ENCODE measurements around the gene GLYR1. TPM values are rescaled to one million over a fixed set of nuclear protein-coding genes. Genes with fewer than 3 reads are reported as not detected.

GLYR1 gene
- total and polyA plus RNA-seq, 2 experiments from 2014 or later, result 46.5 to 56.9 TPM

- Histone ChIP-seq H2AFZ (no peak overlapping the region), H3K9me3 (ENCODE audit: low read depth) (no peaks in the 10 kb centered on the region), H3K9me2 (replicated peaks; ENCODE audit: insufficient read depth) (no peaks in the 10 kb centered on the region), H3K4me2 (no peak overlapping the region), H3K79me2 (no peaks in the 10 kb centered on the region), H3K4me3 (no peak overlapping the region), H3K27me3 (no peaks in the 10 kb centered on the region), H4K20me1 (ENCODE audit: insufficient read depth, poor library complexity, severe bottlenecking) (no peaks in the 10 kb centered on the region), H3K27ac (no peak overlapping the region), H3K4me1 (ENCODE audit: insufficient read depth) (no peaks in the 10 kb centered on the region), H3K36me3 (replicated peaks; ENCODE audit: insufficient read depth, low read depth) (peaks cover 3% of the 10 kb centered on the region)
- no peak for DNase-seq (ENCODE audit: low spot score)
- TF ChIP-seq, protein P1, sequence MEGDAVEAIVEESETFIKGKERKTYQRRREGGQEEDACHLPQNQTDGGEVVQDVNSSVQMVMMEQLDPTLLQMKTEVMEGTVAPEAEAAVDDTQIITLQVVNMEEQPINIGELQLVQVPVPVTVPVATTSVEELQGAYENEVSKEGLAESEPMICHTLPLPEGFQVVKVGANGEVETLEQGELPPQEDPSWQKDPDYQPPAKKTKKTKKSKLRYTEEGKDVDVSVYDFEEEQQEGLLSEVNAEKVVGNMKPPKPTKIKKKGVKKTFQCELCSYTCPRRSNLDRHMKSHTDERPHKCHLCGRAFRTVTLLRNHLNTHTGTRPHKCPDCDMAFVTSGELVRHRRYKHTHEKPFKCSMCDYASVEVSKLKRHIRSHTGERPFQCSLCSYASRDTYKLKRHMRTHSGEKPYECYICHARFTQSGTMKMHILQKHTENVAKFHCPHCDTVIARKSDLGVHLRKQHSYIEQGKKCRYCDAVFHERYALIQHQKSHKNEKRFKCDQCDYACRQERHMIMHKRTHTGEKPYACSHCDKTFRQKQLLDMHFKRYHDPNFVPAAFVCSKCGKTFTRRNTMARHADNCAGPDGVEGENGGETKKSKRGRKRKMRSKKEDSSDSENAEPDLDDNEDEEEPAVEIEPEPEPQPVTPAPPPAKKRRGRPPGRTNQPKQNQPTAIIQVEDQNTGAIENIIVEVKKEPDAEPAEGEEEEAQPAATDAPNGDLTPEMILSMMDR (IDR thresholded peaks at IDR 0.05; ENCODE audit: poor library complexity), result no peak
- TF ChIP-seq EZH2 (IDR thresholded peaks at IDR 0.05; ENCODE audit: borderline replicate concordance), result no peak
- TF ChIP-seq EZH2phosphoT487 (IDR thresholded peaks at IDR 0.05; ENCODE audit: low read depth, severe bottlenecking, unreplicated experiment), result no peak
- WGBS (ENCODE audit: low lambda C conversion rate, missing lambda C conversion rate), result 94% methylated on average over 8 of the region's 8 CpGs
Observed at GRCh38 chr16:4825196-4825595, 21.9 kb downstream of the GLYR1 start.

- no peak for DNase-seq (ENCODE audit: low spot score)
- H3K79me2 ChIP-seq, result no peaks in the 10 kb centered on the region
- H3K36me3 ChIP-seq (replicated peaks; ENCODE audit: insufficient read depth, low read depth), result no peaks in the 10 kb centered on the region
- H4K20me1 ChIP-seq (ENCODE audit: insufficient read depth, poor library complexity, severe bottlenecking), result no peaks in the 10 kb centered on the region
- H3K9me2 ChIP-seq (replicated peaks; ENCODE audit: insufficient read depth), result no peaks in the 10 kb centered on the region
- no peaks in the 10 kb centered on the region for H3K27me3 ChIP-seq
- no peak overlapping the region for H2AFZ ChIP-seq
- WGBS (ENCODE audit: low lambda C conversion rate, missing lambda C conversion rate), result 97% methylated on average over 6 of the region's 6 CpGs
- no peak overlapping the region for H3K4me3 ChIP-seq
- no peak overlapping the region for H3K4me2 ChIP-seq
- no peaks in the 10 kb centered on the region for H3K4me1 ChIP-seq (ENCODE audit: insufficient read depth)
- no peak overlapping the region for H3K27ac ChIP-seq
- TF ChIP-seq EZH2 (IDR thresholded peaks at IDR 0.05; ENCODE audit: borderline replicate concordance) (no peak), EZH2phosphoT487 (IDR thresholded peaks at IDR 0.05; ENCODE audit: low read depth, severe bottlenecking, unreplicated experiment) (no peak)
- TF ChIP-seq, protein P1 (IDR thresholded peaks at IDR 0.05; ENCODE audit: poor library complexity), result no peak
- no peaks in the 10 kb centered on the region for H3K9me3 ChIP-seq (ENCODE audit: low read depth)
Observed at GRCh38 chr16:4820652-4821051, 26.4 kb downstream of the GLYR1 start.

GRCh38 chr16:4814542-4815173 lies 32.4 kb downstream of the GLYR1 start:
- no peaks in the 10 kb centered on the region for H3K79me2 ChIP-seq
- H3K36me3 ChIP-seq (replicated peaks; ENCODE audit: insufficient read depth, low read depth), result no peaks in the 10 kb centered on the region
- no peaks in the 10 kb centered on the region for H4K20me1 ChIP-seq (ENCODE audit: insufficient read depth, poor library complexity, severe bottlenecking)

More at GRCh38 chr16:4814542-4815173, 32.4 kb downstream of the GLYR1 start:
- H3K4me1 ChIP-seq (ENCODE audit: insufficient read depth), result no peaks in the 10 kb centered on the region
- WGBS (ENCODE audit: low lambda C conversion rate, missing lambda C conversion rate), result 93% methylated on average over 16 of the region's 16 CpGs
- TF ChIP-seq EZH2 (IDR thresholded peaks at IDR 0.05; ENCODE audit: borderline replicate concordance) (no peak), EZH2phosphoT487 (IDR thresholded peaks at IDR 0.05; ENCODE audit: low read depth, severe bottlenecking, unreplicated experiment) (no peak)
- TF ChIP-seq, protein P1 (IDR thresholded peaks at IDR 0.05; ENCODE audit: poor library complexity), result no peak
- DNase-seq (ENCODE audit: low spot score), result no peak
- no peak overlapping the region for H3K4me2 ChIP-seq
- H2AFZ ChIP-seq, result no peak overlapping the region
- no peak overlapping the region for H3K4me3 ChIP-seq
- no peaks in the 10 kb centered on the region for H3K9me2 ChIP-seq (replicated peaks; ENCODE audit: insufficient read depth)
- no peak overlapping the region for H3K27ac ChIP-seq
- H3K9me3 ChIP-seq (ENCODE audit: low read depth), result no peaks in the 10 kb centered on the region
- no peaks in the 10 kb centered on the region for H3K27me3 ChIP-seq
